ENCODE measurements around the gene ELL.

DNA sequence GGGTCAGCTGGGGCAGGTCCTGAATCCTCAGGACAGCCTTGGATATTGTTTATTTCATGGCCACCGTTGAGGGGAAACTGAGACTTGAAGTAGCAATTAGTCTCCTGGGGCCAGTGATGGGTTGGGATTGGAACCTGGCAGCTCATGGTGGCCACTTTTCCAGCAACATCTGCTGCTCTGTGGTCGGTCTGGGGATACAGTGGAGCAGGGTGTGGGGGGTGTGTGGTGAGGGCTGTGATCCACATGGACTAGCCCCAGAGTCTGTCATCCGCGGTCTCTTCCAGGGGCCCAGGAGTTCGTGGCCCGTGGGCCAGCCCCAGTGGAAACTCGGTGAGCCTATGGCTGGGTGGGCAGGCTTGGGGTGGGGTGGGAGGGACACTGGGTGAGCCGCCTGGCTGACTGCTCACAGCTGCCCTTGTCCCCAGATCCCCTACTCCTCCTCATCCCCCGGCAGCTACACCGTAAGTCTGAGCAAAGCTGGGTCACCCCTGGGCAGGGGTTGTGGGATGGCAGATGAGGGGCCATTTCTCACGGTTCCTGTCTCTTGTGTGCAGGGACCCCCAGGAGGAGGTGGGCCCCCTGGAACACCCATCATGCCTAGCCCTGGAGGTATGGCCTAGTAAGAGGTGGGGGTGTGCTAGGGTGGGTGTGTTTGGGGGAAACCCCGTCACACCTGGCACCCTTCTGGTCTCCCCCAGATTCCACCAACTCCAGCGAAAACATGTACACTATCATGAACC is 89.4 kb downstream of the ELL start:
- no peak for TF ChIP-seq POLR2AphosphoS5 (IDR thresholded peaks at IDR 0.05)
- TF ChIP-seq, protein P1, sequence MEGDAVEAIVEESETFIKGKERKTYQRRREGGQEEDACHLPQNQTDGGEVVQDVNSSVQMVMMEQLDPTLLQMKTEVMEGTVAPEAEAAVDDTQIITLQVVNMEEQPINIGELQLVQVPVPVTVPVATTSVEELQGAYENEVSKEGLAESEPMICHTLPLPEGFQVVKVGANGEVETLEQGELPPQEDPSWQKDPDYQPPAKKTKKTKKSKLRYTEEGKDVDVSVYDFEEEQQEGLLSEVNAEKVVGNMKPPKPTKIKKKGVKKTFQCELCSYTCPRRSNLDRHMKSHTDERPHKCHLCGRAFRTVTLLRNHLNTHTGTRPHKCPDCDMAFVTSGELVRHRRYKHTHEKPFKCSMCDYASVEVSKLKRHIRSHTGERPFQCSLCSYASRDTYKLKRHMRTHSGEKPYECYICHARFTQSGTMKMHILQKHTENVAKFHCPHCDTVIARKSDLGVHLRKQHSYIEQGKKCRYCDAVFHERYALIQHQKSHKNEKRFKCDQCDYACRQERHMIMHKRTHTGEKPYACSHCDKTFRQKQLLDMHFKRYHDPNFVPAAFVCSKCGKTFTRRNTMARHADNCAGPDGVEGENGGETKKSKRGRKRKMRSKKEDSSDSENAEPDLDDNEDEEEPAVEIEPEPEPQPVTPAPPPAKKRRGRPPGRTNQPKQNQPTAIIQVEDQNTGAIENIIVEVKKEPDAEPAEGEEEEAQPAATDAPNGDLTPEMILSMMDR (IDR thresholded peaks at IDR 0.05) = no peak
